GM19395 (cell line): ENCODE results near the gene KIR2DL1.
"Not testable (repeated sequence)": the region's sequence is repeated elsewhere in the genome, so short reads cannot be mapped to it uniquely, and the experiment has no call there.

Source experiments
- ATAC-seq: cut with Tn5 transposase; IDR thresholded peaks from one replicate; pipeline ENCODE4 v1.9.1; 2021; ENCODE audit warnings: mild to moderate bottlenecking, moderate library complexity; ENCODE audit not compliant: unreplicated experiment

The KIR2DL1 gene

GRCh38 chr19:54817670-54818536 lies 48.3 kb downstream of the KIR2DL1 start:
- no peak for ATAC-seq

GRCh38 chr19:54824416-54824815 lies 54.8 kb downstream of the KIR2DL1 start:
- not testable (repeated sequence) for ATAC-seq

GRCh38 chr19:54825326-54825725 lies 55.7 kb downstream of the KIR2DL1 start:
- not testable (repeated sequence) for ATAC-seq

- ATAC-seq: not testable (repeated sequence)
Observed at GRCh38 chr19:54828064-54828463, 58.5 kb downstream of the KIR2DL1 start.

GRCh38 chr19:54832496-54832895 lies 62.9 kb downstream of the KIR2DL1 start, which contains the start of gene KIR2DS4:
Gene KIR2DS4, plus strand, starts transcription at chr19:54832676.
- ATAC-seq: not testable (repeated sequence)
